A172 (cell line): ENCODE measurements around the gene LHX5. TPM values are rescaled to one million over a fixed set of nuclear protein-coding genes. Genes with fewer than 3 reads are reported as not detected.
A peak's percentile ranks its signal among the peaks of the same experiment; 100 is the strongest.

Experiments used
- DNase-seq: peaks from one replicate; pipeline ENCODE4 v3.0.0-alpha.2; 2015; ENCODE audit warnings: low spot score
- total RNA-seq: library from RNA; depleted of rRNA; stranded (reverse); fragments of >200 nt; shearing (Covaris generic); gene quantifications from 2 replicates; pipeline ENCODE4 v1.2.3, GENCODE V29; 2014; rRNA removed

The LHX5 gene
- total RNA-seq, 1 experiment from 2014 or later: not detected

DNA sequence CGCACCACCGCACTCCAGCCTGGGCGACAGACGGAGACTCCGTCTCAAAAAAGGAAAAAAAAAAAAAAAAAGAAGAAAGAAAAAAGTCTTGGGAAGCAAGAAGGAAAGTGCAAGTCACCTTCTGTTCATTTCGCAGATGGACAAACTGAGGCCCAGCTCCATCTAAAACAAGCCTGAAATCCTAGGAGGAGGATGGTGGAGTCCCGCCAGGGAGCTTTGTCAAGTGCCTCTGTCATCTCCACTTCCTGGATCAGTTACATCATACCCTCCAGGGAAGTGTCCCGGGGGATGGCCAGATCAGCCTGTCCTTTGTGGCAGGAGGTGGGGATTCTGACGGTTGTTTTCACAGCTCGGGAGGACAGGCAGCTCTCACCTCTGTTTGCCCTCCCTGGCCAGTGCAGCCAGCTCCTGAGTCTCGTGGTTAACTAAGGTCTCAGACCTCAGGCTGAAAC, 58.2 kb downstream of the LHX5 start:
- peak; percentile 71 for DNase-seq

Other genes starting within 250 kb of the LHX5 start
- gene SLC8B1, start 136.8 kb downstream of the LHX5 start, total RNA-seq: 18.2 and 21.0 TPM in 2 replicates
- gene PLBD2, start 113.3 kb downstream of the LHX5 start, total RNA-seq: 10.1 and 15.5 TPM in 2 replicates
- not detected in 2 replicates for gene SDS, start 68.0 kb downstream of the LHX5 start, total RNA-seq
- 12.9 and 13.6 TPM in 2 replicates for gene SDSL, start 49.5 kb downstream of the LHX5 start, total RNA-seq